Ishikawa (cell line): ENCODE measurements around the gene SCAPER.

Experiments
- CEBPB ChIP-seq: IDR thresholded peaks from 2 replicates; pipeline ENCODE4 v1.6.1; 2012
- EP300 ChIP-seq: IDR thresholded peaks from 2 replicates; pipeline ENCODE4 v1.6.1; 2012; ENCODE audit warnings: borderline replicate concordance
- FOXM1 ChIP-seq: IDR thresholded peaks from 2 replicates; pipeline ENCODE4 v1.6.1; 2012; ENCODE audit warnings: low read depth, borderline replicate concordance
- MAX ChIP-seq: IDR thresholded peaks from 2 replicates; pipeline ENCODE4 v1.6.1; 2012
- RAD21 ChIP-seq: IDR thresholded peaks from 2 replicates; pipeline ENCODE4 v1.6.1; 2012; ENCODE audit warnings: low read depth
- REST ChIP-seq: IDR thresholded peaks from 2 replicates; pipeline ENCODE4 v1.6.1; 2012; ENCODE audit warnings: low read depth, mild to moderate bottlenecking
- TAF1 ChIP-seq: IDR thresholded peaks from 2 replicates; pipeline ENCODE4 v1.6.1; 2012; ENCODE audit warnings: low read depth, mild to moderate bottlenecking
- TCF12 ChIP-seq: IDR thresholded peaks from 2 replicates; pipeline ENCODE4 v1.6.1; 2012; ENCODE audit warnings: low read depth
- YY1 ChIP-seq: IDR thresholded peaks from 2 replicates; pipeline ENCODE4 v1.6.1; 2012; ENCODE audit warnings: low read depth
- ZBTB7A ChIP-seq: IDR thresholded peaks from 2 replicates; pipeline ENCODE4 v1.6.1; 2012; ENCODE audit warnings: low read depth

- TF ChIP-seq EP300 (no peak), TCF12 (no peak), RAD21 (peak; percentile 25; the same call in 1 of the 2 replicates), REST (no peak), CEBPB (no peak), MAX (no peak), YY1 (no peak), FOXM1 (no peak), ZBTB7A (no peak), TAF1 (no peak)
Measured at GRCh38 chr15:76903251-76903681, 1.9 kb downstream of the SCAPER start.
